Psoas muscle (tissue), 8 donors: Measurements from ENCODE around the gene CAVIN1. TPM values are rescaled to one million over a fixed set of nuclear protein-coding genes. Genes with fewer than 3 reads are reported as not detected.

Source experiments
- ATAC-seq, 4 donors: fragments of 200-7000 bp; cut with Tn5 transposase; one replicate each; pipeline ENCODE4 v1.9.1; 2020; ENCODE audit warnings: moderate library complexity in 3 of 4, mild to moderate bottlenecking in 2 of 4
- DNase-seq, 2 donors: peaks; one replicate each; pipeline ENCODE4 v3.0.0-alpha.2; 2020
- H3K27ac ChIP-seq: fragments of 200-600 bp; one replicate; pipeline ENCODE4 v1.8.0; 2022
- H3K27me3 ChIP-seq, 3 donors: fragments of 200-600 bp in 1 of 3; one replicate each; pipeline versions ENCODE4 v1.6.1 to v1.8.0; 2013 to 2022; ENCODE audit warnings: low read length in 2 of 3, mild to moderate bottlenecking in 2 of 3, moderate library complexity in 1 of 3; ENCODE audit not compliant: insufficient read depth in 3 of 3
- H3K36me3 ChIP-seq, 2 donors: fragments of 200-600 bp in 1 of 2; one replicate each; pipeline versions ENCODE4 v1.6.1 to v1.8.0; 2013 to 2022; ENCODE audit warnings: low read depth in 1 of 2, mild to moderate bottlenecking in 1 of 2, moderate library complexity in 1 of 2; ENCODE audit not compliant: insufficient read depth in 1 of 2
- H3K4me1 ChIP-seq: fragments of 200-600 bp; one replicate; pipeline ENCODE4 v1.8.0; 2022
- H3K4me3 ChIP-seq: fragments of 200-600 bp; one replicate; pipeline ENCODE4 v1.8.0; 2022; ENCODE audit warnings: mild to moderate bottlenecking
- H3K9me3 ChIP-seq: fragments of 200-600 bp; one replicate; pipeline ENCODE4 v1.8.0; 2022
- WGBS, 3 donors: extraction: QIAGEN DNeasy Blood & Tissue Kit; methylation state at CpG; one replicate each; pipeline versions ENCODE4 v1.1.6 to v1.1.7; 2013; 5-methylcytosine and 5-hydroxymethylcytosine counted together
- intact Hi-C, 2 donors: fragments of 100-400 bp; cut with DNase I; formaldehyde crosslinking; loops; one replicate each; pipeline versions ENCODE4 v1.11.0 to v1.14.2; 2022
- polyA plus RNA-seq, 3 donors: library from polyadenylated mRNA; stranded (reverse); fragments of 200-250 nt; gene quantifications; one replicate each; pipeline ENCODE4 v1.2.3, GENCODE V29; 2013
- total RNA-seq, 4 donors: library from RNA; stranded (reverse); fragmentation: NEBNext Ultra II Directional in 2 of 4; extraction: Animal tissue kit (Norgen Biotek cat#: 25700) in 2 of 4; gene quantifications; one replicate each; pipeline versions ENCODE4 v1.2.1 to v1.2.4, GENCODE V29; 2021 to 2023
- TF ChIP-seq, protein P1 (sequence below): fragments of 200-600 bp; IDR thresholded peaks from one replicate; pipeline ENCODE4 v1.8.0; 2022; ENCODE audit warnings: antibody characterized with exemption
- donor health status: healthy with polysubstance abuse.
- donor health status: DM: no; HTN: no; CAD: no; lungs with moderate emphysema.
- donor health status: Bipolar disorder and iron deficiency.
- donor health status: healthy.
- donor health status: DM: yes; HTN: yes; CAD: no.
- donor health status: DM: no; HTN: no; CAD: no.
- donor health status: DM: no; HTN: no; CAD: no.
- donor health status: DM: yes; HTN: yes; CAD: no.

The CAVIN1 gene
- total and polyA plus RNA-seq, 7 donors = 69.5 to 151 (median 109) TPM

DNA sequence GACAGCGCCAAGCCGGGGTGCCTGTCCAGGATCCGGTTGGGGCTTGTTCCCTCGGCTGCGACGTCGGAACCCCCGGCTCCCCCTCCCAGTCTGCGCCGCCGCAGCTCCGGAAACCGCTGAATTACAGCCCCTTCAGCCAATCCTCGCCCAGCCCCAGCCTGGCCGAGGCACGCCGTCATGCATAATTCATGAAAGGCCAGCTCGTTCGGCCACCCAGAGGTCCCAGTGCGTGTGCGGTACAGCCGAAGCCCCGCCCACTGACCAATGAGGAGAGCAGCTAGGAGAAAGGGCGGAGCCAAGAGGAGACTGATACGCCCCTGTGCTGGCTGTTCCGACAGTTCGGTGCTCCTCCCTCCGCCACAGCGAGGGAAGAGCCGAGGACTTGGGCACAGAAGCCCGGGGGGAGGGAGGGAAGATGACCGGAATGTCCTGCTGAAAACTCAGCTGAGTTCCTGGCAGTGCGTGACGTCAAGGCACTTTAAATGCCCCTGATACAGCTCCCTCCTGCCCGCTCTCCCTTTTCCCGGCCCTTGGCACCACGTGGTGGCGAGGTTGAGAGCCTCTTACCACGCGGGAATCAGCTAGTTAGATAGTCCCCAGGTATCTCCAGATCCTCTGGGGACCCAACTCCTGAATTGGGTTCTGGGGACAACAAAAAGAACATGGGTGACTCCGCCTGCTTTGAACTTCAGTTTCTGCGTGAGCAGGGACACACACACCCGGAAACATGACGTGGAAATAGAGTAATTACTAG is 34.5 kb downstream of the CAVIN1 start, which contains the start of gene STAT3:
Gene STAT3, minus strand, starts transcription at position 62 of the 754 bp plus-strand sequence. CDS start 39,926 bp downstream, outside the sequence.
- Histone ChIP-seq H3K36me3 (no peaks in the 10 kb centered on the region), H3K4me1 (peaks cover 28% of the 10 kb centered on the region), H3K27ac (peak within 1 kb of the TSS; percentile 98), H3K27me3 (no peaks in the 10 kb centered on the region), H3K9me3 (no peaks in the 10 kb centered on the region), H3K4me3 (peak within 1 kb of the TSS; percentile 92)
- DNase-seq (peak; percentile 100), ATAC-seq (peak; percentile 94 to 97 (median 95))
- intact Hi-C loops = loop anchor here in 1 of 2 donors (2.0 kb wide), 1 partner anchor 18 kb away; no protein-coding TSS in a partner anchor
- WGBS, 3 donors = 0% methylated on average over 40 to 44 of the region's 44 CpGs
- TF ChIP-seq, protein P1, sequence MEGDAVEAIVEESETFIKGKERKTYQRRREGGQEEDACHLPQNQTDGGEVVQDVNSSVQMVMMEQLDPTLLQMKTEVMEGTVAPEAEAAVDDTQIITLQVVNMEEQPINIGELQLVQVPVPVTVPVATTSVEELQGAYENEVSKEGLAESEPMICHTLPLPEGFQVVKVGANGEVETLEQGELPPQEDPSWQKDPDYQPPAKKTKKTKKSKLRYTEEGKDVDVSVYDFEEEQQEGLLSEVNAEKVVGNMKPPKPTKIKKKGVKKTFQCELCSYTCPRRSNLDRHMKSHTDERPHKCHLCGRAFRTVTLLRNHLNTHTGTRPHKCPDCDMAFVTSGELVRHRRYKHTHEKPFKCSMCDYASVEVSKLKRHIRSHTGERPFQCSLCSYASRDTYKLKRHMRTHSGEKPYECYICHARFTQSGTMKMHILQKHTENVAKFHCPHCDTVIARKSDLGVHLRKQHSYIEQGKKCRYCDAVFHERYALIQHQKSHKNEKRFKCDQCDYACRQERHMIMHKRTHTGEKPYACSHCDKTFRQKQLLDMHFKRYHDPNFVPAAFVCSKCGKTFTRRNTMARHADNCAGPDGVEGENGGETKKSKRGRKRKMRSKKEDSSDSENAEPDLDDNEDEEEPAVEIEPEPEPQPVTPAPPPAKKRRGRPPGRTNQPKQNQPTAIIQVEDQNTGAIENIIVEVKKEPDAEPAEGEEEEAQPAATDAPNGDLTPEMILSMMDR = no peak

DNA sequence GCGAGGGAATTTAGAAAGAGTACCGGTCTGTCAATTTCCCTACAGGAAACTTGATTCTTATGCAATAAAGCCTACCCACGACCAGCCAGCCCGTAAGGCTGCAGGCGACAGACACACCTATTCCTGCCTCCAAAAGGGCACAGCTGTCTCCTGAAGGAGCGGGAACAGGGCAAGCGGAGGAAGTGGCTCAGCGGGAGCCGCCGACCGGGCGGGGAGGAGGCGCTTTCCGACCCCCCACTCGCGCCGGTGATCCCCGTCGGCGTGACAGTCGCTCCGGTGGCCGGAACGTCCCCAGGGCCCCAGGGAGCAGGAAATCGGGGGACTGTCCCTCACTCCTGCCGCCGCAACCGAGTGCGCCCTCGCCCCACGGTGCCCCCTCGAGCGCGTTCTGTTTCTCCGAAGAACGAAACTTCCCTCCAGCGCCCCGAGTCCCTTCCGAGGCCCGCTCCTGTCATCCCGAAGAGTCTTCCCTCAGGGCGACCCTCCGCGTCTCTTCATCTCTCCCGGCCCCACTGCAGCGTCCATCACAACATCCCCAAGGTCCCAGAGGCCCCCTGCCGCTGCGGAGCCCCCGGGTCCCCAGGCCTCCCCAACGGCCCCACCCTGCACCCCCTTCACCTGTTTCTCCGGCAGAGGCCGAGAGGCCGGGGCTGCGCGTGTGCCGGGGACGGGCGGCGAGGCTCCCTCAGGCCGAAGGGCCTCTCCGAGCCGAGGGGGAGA is 35.2 kb downstream of the CAVIN1 start:
- H3K4me3 ChIP-seq = peak overlapping the region; percentile 92
- TF ChIP-seq, protein P1 = no peak
- peak overlapping the region; percentile 98 for H3K27ac ChIP-seq
- no peaks in the 10 kb centered on the region for H3K9me3 ChIP-seq
- DNase-seq (peak; percentile 52 to 77), ATAC-seq (peak; percentile 44 to 69 (median 66))
- no peaks in the 10 kb centered on the region for H3K27me3 ChIP-seq
- H3K36me3 ChIP-seq = no peaks in the 10 kb centered on the region
- 0 to 1% (median 1%) methylated on average over 37 to 62 of the region's 62 CpGs for WGBS, 3 donors
- intact Hi-C loops = loop anchor here in 1 of 2 donors (2.0 kb wide), 1 partner anchor 19 kb away; no protein-coding TSS in a partner anchor
- peaks cover 31% of the 10 kb centered on the region for H3K4me1 ChIP-seq

DNA sequence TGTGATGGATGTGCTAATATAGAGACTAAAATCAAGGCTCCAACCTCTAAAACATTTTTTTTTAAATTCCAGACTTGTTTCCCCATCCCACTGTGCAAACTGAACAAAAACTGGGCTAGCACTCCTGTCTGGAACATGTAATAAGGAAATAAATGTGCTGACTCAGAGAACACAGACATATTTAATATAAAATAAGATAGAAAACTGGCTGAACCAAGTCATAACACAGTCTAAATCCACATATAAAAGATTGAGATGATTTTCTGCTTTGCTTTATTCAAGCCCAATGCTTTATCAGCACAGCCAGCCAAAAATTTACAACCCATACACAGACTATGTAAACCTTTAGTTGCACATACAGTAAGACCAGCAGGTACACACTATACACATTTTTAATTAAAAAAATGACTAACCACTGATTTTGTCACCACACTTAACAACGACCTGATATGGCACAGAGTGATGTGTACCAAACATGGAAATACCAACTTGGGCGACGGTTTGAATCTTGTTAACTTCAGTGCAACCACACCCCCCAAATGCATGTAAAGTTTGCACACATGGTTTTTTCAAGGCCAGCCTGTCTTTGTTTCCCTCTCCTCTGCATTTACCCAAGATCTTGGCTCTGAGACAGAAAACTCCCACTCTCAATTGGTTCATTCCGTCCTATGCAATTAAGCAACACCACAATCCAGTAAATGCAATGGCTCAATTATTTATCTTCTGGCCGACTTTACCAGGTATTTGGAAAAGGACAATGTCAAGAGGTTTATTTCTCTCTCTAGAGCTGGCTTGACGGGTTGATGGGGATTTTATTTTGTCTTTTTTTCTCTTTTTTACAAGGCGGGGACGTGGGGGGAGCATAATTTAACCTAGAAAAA is 36.0 kb downstream of the CAVIN1 start:
- peak overlapping the region; percentile 92 for H3K4me3 ChIP-seq
- H3K36me3 ChIP-seq = no peaks in the 10 kb centered on the region
- intact Hi-C loops = no loop called here
- DNase-seq = no peak
- TF ChIP-seq, protein P1 = no peak
- H3K27me3 ChIP-seq = no peaks in the 10 kb centered on the region
- ATAC-seq = no peak
- WGBS, 3 donors = 2 to 8% (median 3%) methylated on average over 8 of the region's 8 CpGs
- no peaks in the 10 kb centered on the region for H3K9me3 ChIP-seq
- H3K27ac ChIP-seq = peak overlapping the region; percentile 98
- H3K4me1 ChIP-seq = peaks cover 36% of the 10 kb centered on the region

DNA sequence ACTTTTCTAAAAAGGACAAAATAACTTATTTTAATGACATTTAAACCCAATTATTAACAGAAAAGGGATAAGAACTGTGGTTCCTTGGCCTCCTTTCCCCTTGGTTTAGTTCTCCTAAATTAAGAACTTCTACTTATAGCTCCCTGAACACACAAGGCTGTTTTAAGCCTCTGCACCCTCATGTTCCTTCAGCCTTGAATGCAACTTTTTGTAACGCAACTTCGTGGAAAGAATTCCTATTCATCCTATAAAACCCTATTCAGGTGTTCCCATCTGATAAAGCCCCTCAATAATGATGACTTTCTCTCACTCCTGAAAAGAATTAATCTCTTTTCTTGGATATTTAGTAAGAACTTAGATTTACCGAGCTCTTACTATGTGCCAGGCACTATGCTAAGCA is 41.2 kb downstream of the CAVIN1 start:
- TF ChIP-seq, protein P1 = no peak

More for the DNA sequence above, 41.2 kb downstream of the CAVIN1 start:
- DNase-seq (no peak), ATAC-seq (peak in 3 of 4 donors; percentile 59 to 89 (median 81))
- Histone ChIP-seq H3K9me3 (no peaks in the 10 kb centered on the region), H3K36me3 (peaks cover 0 to 4% of the 10 kb centered on the region in 2 donors), H3K27me3 (no peaks in the 10 kb centered on the region), H3K4me1 (peaks cover 68% of the 10 kb centered on the region), H3K27ac (peak overlapping the region; percentile 66), H3K4me3 (no peak overlapping the region)
- 35 to 61% (median 57%) methylated on average over 3 of the region's 3 CpGs for WGBS, 3 donors
- intact Hi-C loops = loop anchor here in 1 of 2 donors (5.0 kb wide), 1 partner anchor 1730 kb away; no protein-coding TSS in a partner anchor
